Pancreas (tissue), 10 donors: ENCODE results near the gene DNAH2. TPM values are rescaled to one million over a fixed set of nuclear protein-coding genes. Genes with fewer than 3 reads are reported as not detected.

Experiments
- ATAC-seq, 4 donors: fragments of 200-7000 bp; cut with Tn5 transposase; one replicate each; pipeline versions ENCODE4 v1.8.0 to v1.9.1; 2020; ENCODE audit warnings: mild to moderate bottlenecking in 4 of 4, moderate library complexity in 4 of 4
- DNase-seq, 6 donors: peaks; one replicate each; pipeline ENCODE4 v3.0.0-alpha.2; 2020
- FAIRE-seq: peaks from 2 replicates; lab custom pipeline; 2012; peaks lifted over from hg19 to GRCh38; lab: Jason Lieb, UNC
- H3K27ac ChIP-seq, 4 donors: fragments of 200-600 bp; sonication (generic); 1 replicate in 3 of 4; 2 replicates in 1 of 4; pipeline versions ENCODE4 v1.5.0 to v1.8.0; 2020
- H3K27me3 ChIP-seq, 4 donors: fragments of 200-600 bp; one replicate each; pipeline ENCODE4 v1.8.0; 2021
- H3K36me3 ChIP-seq, 3 donors: fragments of 200-600 bp; sonication (generic) in 1 of 3; one replicate each; pipeline versions ENCODE4 v1.5.0 to v1.8.0; 2020 to 2021
- H3K4me1 ChIP-seq, 3 donors: fragments of 200-600 bp; one replicate each; pipeline ENCODE4 v1.8.0; 2021
- H3K4me3 ChIP-seq, 4 donors: fragments of 200-600 bp; sonication (generic) in 2 of 4; one replicate each; pipeline versions ENCODE4 v1.5.0 to v1.8.0; 2020 to 2021
- H3K9me3 ChIP-seq, 4 donors: fragments of 200-600 bp; one replicate each; pipeline ENCODE4 v1.8.0; 2021
- WGBS, 2 donors: extraction: QIAGEN DNeasy Blood & Tissue Kit; methylation state at CpG; one replicate each; pipeline ENCODE4 v1.1.7; 2013; 5-methylcytosine and 5-hydroxymethylcytosine counted together
- intact Hi-C, 3 donors: fragments of 100-400 bp; cut with DNase I; formaldehyde crosslinking; loops; one replicate each; pipeline versions ENCODE4 v1.11.1 to v1.14.2; 2022
- polyA plus RNA-seq, 2 donors: library from polyadenylated mRNA; stranded (reverse); fragments of 200-250 nt; gene quantifications; one replicate each; pipeline ENCODE4 v1.2.3, GENCODE V29; 2013
- total RNA-seq, 6 donors: library from RNA; stranded (reverse); fragmentation: NEBNext Ultra II Directional in 4 of 6; extraction: Animal tissue kit (Norgen Biotek cat#: 25700) in 4 of 6; gene quantifications; one replicate each; pipeline versions ENCODE4 v1.2.1 to v1.2.4, GENCODE V29; 2021 to 2023
- TF ChIP-seq, protein P1 (sequence below), 4 donors: fragments of 200-600 bp; sonication (generic) in 3 of 4; IDR thresholded peaks; one replicate each; pipeline versions ENCODE4 v1.5.0 to v1.8.0; 2021; ENCODE audit warnings: antibody characterized with exemption in 4 of 4
- donor health status: healthy with polysubstance abuse.
- donor health status: DM: no; HTN: no; CAD: no; lungs with moderate emphysema.
- donor health status: DM: no; HTN: no; CAD: no.
- donor health status: control.
- donor health status: control.
- donor health status: Bipolar disorder and iron deficiency.
- donor health status: DM: yes; HTN: yes; CAD: no.
- donor health status: DM: no; HTN: no; CAD: no.
- donor health status: DM: no; HTN: no; CAD: no.
- donor health status: DM: yes; HTN: yes; CAD: no.

DNAH2 gene
- total and polyA plus RNA-seq, 8 donors = 0.09 to 0.52 (median 0.24) TPM

DNA sequence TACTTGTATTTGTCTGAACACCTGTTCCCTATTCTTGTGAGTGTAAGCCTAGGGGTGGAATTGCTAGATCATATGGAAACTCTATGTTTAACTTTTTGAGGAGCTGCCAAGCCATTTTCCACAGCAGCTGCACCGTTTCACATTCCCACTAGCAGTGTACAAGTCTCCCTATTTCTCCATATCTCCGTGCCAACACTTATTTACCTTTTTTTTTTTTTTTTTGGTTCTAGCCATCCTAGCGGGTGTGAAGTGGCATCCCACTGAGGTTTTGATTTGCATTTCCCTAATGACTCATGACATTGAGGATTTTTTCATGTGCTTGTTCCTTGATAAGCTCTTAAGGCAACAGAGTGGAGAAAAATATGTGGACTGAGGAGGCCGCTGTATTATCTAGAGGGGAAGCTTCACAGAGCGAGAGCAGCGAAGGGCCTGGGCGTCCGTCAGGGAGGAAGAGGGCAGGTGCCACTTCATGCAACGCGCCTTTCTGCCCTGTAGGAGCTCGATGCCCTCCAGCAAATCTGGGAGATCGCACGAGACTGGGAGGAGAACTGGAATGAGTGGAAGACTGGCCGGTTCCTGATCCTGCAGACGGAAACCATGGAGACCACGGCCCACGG is 50.0 kb downstream of the DNAH2 start:
- no peaks in the 10 kb centered on the region for H3K4me1 ChIP-seq
- H3K9me3 ChIP-seq = no peaks in the 10 kb centered on the region
- H3K27me3 ChIP-seq = no peaks in the 10 kb centered on the region
- TF ChIP-seq, protein P1, sequence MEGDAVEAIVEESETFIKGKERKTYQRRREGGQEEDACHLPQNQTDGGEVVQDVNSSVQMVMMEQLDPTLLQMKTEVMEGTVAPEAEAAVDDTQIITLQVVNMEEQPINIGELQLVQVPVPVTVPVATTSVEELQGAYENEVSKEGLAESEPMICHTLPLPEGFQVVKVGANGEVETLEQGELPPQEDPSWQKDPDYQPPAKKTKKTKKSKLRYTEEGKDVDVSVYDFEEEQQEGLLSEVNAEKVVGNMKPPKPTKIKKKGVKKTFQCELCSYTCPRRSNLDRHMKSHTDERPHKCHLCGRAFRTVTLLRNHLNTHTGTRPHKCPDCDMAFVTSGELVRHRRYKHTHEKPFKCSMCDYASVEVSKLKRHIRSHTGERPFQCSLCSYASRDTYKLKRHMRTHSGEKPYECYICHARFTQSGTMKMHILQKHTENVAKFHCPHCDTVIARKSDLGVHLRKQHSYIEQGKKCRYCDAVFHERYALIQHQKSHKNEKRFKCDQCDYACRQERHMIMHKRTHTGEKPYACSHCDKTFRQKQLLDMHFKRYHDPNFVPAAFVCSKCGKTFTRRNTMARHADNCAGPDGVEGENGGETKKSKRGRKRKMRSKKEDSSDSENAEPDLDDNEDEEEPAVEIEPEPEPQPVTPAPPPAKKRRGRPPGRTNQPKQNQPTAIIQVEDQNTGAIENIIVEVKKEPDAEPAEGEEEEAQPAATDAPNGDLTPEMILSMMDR (IDR thresholded peaks at IDR 0.05) = no peak
- FAIRE-seq = no peak
- peak; percentile 86 to 90 (median 88) for ATAC-seq
- DNase-seq = peak in 4 of 6 donors; percentile 64 to 70 (median 68)
- H3K4me3 ChIP-seq = no peak overlapping the region
- H3K36me3 ChIP-seq = no peaks in the 10 kb centered on the region
- intact Hi-C loops = no loop called here
- 45 to 47% methylated on average over 17 of the region's 17 CpGs for WGBS, 2 donors
- H3K27ac ChIP-seq = peak overlapping the region in 2 of 4 donors; percentile 1 to 6

GRCh38 chr17:7769854-7770253 is 52.3 kb downstream of the DNAH2 start:
- Histone ChIP-seq H3K27me3 (no peaks in the 10 kb centered on the region), H3K4me1 (no peaks in the 10 kb centered on the region), H3K4me3 (no peak overlapping the region), H3K9me3 (no peaks in the 10 kb centered on the region), H3K36me3 (no peaks in the 10 kb centered on the region), H3K27ac (no peak overlapping the region)
- peak in 1 of 6 donors; percentile 13 for DNase-seq
- TF ChIP-seq, protein P1 (IDR thresholded peaks at IDR 0.05) = no peak
- intact Hi-C loops = no loop called here
- ATAC-seq = no peak
- no peak for FAIRE-seq
- 89 to 91% methylated on average over 4 of the region's 4 CpGs for WGBS, 2 donors

- Histone ChIP-seq H3K27ac (no peak overlapping the region), H3K4me3 (no peak overlapping the region), H3K36me3 (no peaks in the 10 kb centered on the region), H3K9me3 (no peaks in the 10 kb centered on the region), H3K4me1 (no peaks in the 10 kb centered on the region), H3K27me3 (no peaks in the 10 kb centered on the region)
- ATAC-seq = no peak
- WGBS, 2 donors = 67 to 71% methylated on average over 9 of the region's 9 CpGs
- intact Hi-C loops = no loop called here
- no peak for DNase-seq
- no peak for FAIRE-seq
- TF ChIP-seq, protein P1 (IDR thresholded peaks at IDR 0.05) = no peak
These were observed 56.5 kb downstream of the DNAH2 start for GRCh38 chr17:7774055-7774521.

DNA sequence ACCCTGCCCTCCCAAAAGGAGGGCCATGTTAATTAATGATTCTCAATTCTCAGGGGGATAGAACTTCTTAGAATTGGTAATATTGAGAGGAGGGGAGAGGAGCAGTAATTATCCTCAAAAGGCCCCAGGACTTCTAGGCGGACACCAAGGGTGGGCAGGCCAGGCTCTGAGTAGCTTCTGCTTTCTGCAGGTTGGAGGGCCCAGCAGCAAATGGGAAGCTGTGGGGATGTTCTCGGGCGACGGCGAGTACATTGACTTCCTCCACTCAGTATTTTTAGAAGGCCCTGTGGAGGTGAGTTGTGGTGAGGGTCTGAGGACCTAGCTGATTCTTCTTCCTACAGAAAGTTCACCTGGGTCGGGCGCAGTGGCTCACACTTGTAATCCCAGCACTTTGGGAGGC is 57.5 kb downstream of the DNAH2 start:
- H3K27me3 ChIP-seq = no peaks in the 10 kb centered on the region
- ATAC-seq (no peak), DNase-seq (no peak), FAIRE-seq (no peak)
- no peaks in the 10 kb centered on the region for H3K36me3 ChIP-seq
- TF ChIP-seq, protein P1 (IDR thresholded peaks at IDR 0.05) = no peak
- H3K9me3 ChIP-seq = no peaks in the 10 kb centered on the region
- 94 to 96% methylated on average over 7 of the region's 7 CpGs for WGBS, 2 donors
- H3K27ac ChIP-seq = no peak overlapping the region
- H3K4me1 ChIP-seq = no peaks in the 10 kb centered on the region
- intact Hi-C loops = no loop called here
- no peak overlapping the region for H3K4me3 ChIP-seq

DNA sequence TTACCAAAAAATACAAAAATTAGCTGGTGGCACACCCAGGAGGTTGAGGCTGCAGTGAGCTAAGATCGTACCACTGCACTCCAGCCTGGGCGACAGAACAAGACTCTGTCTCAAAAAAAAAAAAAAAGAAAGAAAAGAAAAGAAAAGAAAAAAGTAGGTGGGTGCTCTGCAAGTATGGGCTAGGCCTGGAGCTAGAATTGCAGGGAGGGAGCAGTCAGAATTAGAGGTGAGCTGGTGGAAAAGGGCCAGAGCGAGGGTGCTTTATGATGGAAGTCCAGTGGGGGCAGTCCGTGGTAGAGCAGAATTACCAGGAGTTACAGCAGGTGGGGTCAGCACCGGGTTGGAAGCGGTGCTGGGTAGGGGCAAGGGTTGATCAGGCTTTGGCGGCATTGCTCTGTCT is 59.5 kb downstream of the DNAH2 start:
- DNase-seq = no peak
- H3K27me3 ChIP-seq = no peaks in the 10 kb centered on the region
- intact Hi-C loops = no loop called here
- H3K4me3 ChIP-seq = no peak overlapping the region
- WGBS, 2 donors = 88 to 91% methylated on average over 7 of the region's 7 CpGs
- ATAC-seq = no peak
- TF ChIP-seq, protein P1 (IDR thresholded peaks at IDR 0.05) = no peak
- no peak overlapping the region for H3K27ac ChIP-seq
- H3K4me1 ChIP-seq = no peaks in the 10 kb centered on the region
- FAIRE-seq = no peak
- no peaks in the 10 kb centered on the region for H3K36me3 ChIP-seq
- no peaks in the 10 kb centered on the region for H3K9me3 ChIP-seq
